Epithelial cell of proximal tubule (primary cell): ENCODE data around the gene NXPE3. TPM values are rescaled to one million over a fixed set of nuclear protein-coding genes. Genes with fewer than 3 reads are reported as not detected.

Source experiments
- DNase-seq: peaks from one replicate; pipeline ENCODE4 v3.0.0-alpha.2; 2011; ENCODE audit warnings: low read depth
- H3K4me3 ChIP-seq: 2 replicates; pipeline ENCODE4 v1.5.1; 2011; ENCODE audit warnings: low read depth, mild to moderate bottlenecking, low read length
- total RNA-seq: library from RNA; depleted of rRNA; stranded (reverse); fragments of >200 nt; gene quantifications from 2 replicates; pipeline ENCODE4 v1.2.3, GENCODE V29; 2015
- TF ChIP-seq, protein P1 (sequence below): conservative IDR thresholded peaks from 2 replicates; pipeline ENCODE4 v1.5.1; 2012; ENCODE audit warnings: low read depth, mild to moderate bottlenecking, low read length

The NXPE3 gene
- total RNA-seq, 1 donor from 2014 or later = 8.0 TPM

DNA sequence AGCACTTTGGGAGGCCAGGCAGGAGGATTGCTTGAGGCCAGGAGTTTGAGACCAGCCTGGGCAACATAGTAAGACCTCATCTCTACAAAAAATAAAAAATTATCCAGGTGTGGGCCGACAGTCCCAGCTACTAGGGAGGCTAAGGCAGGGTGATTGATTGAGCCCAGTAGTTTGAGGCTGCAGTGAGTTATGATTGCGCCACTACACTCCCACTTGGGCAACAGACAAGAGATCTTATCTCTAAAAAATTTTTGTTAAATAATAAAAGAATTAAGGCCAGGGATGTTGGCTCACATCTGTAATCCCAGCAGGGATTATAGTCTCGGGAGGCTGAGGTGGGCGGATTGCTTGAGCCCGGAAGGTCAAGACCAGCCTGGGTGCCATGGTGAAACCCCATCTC lies 44.5 kb downstream of the NXPE3 start:
- TF ChIP-seq, protein P1, sequence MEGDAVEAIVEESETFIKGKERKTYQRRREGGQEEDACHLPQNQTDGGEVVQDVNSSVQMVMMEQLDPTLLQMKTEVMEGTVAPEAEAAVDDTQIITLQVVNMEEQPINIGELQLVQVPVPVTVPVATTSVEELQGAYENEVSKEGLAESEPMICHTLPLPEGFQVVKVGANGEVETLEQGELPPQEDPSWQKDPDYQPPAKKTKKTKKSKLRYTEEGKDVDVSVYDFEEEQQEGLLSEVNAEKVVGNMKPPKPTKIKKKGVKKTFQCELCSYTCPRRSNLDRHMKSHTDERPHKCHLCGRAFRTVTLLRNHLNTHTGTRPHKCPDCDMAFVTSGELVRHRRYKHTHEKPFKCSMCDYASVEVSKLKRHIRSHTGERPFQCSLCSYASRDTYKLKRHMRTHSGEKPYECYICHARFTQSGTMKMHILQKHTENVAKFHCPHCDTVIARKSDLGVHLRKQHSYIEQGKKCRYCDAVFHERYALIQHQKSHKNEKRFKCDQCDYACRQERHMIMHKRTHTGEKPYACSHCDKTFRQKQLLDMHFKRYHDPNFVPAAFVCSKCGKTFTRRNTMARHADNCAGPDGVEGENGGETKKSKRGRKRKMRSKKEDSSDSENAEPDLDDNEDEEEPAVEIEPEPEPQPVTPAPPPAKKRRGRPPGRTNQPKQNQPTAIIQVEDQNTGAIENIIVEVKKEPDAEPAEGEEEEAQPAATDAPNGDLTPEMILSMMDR = no peak
- H3K4me3 ChIP-seq = no peak overlapping the region
- no peak for DNase-seq

DNA sequence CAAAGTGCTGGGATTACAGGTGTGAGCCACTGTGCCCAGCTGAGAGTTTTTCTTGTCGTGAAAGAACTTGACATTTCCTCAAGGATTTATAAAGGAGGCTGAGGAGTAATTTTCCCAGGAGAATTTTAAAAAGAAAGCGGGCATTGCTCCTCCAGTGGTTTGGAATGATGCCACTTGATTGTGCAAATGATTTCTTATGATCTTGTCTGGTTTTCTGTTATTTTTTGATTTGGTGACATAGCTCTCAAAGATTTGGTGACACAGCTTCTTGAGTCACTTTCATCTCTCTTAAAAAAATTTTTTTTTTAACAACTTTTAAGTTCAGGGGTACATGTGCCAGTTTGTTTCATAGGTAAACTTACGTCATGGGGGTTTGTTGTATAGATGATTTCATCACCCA lies 45.7 kb downstream of the NXPE3 start:
- no peak for DNase-seq
- no peak overlapping the region for H3K4me3 ChIP-seq
- TF ChIP-seq, protein P1 = no peak

DNA sequence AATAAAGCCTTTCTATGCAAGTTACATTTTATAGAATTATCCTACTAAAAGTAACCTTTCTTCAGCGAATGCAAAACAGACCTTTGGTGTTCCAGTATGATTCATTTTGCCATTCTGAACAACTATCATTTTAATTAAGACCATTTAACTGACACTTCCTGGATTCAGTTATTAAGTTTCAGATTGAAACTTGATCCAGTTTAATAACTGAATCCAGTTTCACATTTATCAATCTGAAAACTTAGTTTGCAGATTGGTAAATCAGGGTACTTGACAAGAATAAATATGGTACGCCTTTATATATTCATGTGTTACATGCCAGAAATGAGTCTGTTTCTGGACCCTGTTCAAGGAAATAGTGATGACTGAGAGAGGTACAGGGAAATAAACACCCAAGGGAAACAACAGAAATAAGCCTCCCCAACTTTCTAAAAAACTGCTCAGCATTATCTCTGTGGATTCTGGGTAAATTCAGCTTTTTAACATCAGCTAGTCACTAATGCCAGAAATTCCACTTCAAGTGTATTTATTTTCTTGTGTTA lies 47.0 kb downstream of the NXPE3 start:
- DNase-seq = no peak
- no peak overlapping the region for H3K4me3 ChIP-seq
- TF ChIP-seq, protein P1 = no peak

DNA sequence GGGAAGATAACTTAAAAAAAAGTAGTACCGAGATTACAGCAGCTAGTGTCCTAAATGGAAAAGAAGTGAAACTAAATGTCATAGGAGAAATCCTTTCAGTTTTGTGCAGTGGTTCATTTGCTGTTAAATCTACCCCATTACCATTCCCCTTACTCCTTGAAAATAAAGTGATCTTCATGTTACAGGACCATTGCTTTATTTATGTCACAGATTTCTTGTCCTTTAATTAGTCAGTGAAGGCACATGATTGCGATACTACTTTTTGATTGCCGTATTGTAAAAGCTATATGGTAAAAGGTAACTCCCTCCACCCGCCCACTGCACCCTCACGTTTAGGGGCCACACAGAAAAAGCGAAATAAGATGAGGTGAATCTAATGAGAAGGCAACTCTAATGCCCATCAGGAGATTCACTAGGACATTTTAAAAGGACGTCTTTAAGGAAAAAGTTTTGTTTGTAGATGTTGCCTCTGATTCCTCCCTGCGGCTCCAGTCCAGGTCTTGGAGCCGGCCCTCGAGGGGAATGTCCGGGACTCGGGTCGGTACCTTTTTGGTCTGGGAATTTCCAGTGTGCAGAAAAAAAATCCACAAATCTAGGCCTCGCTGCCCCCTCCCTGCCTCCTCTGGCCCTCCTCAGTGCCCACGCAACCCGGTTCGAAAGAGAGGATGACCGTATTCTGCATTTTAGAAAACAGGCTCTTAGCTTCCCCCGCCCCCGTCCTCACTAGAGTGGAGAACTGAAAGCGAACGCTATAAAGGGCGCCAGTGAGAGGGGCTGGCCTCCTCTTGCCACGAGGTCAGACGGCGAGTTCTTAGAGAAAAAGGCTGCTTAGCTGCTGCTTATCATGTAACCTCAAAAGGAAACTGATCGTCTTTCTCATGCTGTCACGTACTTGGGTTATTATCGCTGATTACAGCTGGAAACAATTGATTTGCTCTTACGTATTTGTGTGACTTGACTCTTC lies 48.5 kb downstream of the NXPE3 start:
- TF ChIP-seq, protein P1 = no peak
- DNase-seq = no peak
- H3K4me3 ChIP-seq = peak overlapping the region; percentile 65

DNA sequence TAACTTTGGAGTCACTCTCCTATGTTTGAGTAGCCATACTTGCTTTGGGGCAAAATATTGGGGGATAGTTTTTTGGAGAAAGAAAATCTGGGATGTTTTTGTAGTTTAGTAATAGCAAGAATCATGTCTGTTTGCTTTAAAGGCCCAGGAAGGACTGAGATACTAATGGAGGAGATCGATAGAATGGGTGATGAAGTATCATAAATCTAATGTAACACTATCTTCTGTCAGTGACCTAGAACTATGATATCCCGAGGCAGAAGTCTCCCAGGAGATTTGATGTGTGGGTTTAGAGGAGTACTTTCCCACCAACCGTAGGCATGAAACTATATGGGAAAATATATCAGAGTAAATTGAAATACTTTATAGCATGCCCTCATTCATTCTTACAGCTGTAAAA lies 49.3 kb downstream of the NXPE3 start:
- no peak for DNase-seq
- peak overlapping the region; percentile 65 for H3K4me3 ChIP-seq
- TF ChIP-seq, protein P1 = no peak

DNA sequence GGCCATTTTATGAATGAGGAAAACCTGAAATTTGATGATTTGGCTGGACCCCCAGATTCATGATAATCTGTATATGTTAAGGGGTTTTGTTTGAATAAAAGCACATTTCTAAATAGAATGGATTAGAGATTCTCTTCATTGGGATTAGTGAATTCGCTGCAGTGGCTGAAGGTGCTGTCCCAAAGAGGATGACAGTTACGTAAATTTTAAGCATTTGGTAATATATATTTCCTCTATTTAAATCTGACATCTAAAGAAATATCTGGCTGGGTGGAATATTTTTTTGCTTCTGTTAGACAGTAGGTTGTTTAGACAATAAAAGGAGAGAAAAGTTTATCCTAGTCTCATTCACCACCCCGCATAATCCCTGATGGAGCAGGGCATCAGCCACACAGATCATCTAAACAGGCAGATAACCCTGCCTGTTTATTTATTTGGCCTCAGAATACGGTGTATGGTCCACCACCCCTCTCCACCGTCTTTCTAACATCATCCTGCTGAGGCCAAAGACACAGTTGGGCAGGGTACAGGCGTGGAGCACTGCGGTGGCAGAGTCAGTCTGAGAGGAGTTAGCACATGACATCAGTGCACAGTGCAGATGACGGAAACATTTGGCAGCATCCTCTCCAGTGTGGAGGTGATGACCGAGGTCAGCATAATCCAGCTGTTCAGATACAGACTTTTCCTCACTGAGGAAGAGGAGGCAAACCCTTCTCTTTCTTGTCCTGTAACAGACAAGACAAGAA lies 49.9 kb downstream of the NXPE3 start:
- peak overlapping the region; percentile 65 for H3K4me3 ChIP-seq

More for the DNA sequence above, 49.9 kb downstream of the NXPE3 start:
- DNase-seq = no peak
- TF ChIP-seq, protein P1 = no peak
